Measurements from ENCODE around the gene DNM1.

Gene DNM1

DNA sequence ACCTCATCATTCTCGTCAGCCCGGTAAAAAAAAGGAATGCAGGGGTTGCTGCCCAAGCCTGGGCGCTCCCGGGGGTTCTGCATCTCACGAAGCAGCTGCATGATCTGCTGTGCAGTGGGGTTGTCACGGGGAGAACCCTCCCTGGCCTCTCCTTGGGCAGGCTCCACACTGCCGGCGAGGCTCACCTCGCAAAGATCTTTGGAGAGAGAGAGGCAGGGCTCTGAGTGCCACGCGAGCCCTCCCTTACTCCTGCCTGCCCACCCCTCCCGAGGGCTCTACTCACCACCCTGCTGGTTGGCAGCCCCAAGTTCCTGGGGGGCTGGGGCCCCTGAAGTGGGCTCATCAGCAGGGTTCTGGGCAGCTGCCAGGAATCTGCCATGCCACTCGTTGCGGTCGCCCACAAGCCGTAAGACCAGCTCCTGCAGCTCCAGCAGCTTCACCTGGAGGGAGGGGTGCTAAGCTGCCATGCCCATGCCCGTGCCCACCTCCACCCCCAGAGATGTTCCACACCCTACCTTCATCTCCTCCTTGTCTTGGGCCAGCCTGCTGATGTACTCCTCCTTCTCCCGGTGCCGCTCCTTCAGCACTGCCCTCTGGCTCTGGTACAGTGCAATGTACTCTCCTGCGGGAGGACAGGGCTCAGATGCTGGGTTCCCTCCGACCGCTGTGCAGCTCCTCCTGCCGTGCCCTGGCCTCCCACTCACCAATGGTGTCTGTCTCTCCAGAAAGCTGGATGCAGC lies 54.1 kb downstream of the DNM1 start:
- H3K9ac ChIP-seq (ENCODE audit: low read depth, low read length) = no peak overlapping the region
- H3K36me3 ChIP-seq (ENCODE audit: control insufficient read depth, insufficient read depth, low read length) = peaks cover 61% of the 10 kb centered on the region
- H3K27me3 ChIP-seq (ENCODE audit: control insufficient read depth, insufficient read depth, low read length) = no peaks in the 10 kb centered on the region
- H3K4me3 ChIP-seq (ENCODE audit: low read depth, low read length) = no peak overlapping the region
- no peaks in the 10 kb centered on the region for H3K9me3 ChIP-seq (ENCODE audit: control insufficient read depth, insufficient read depth, low read length)
- 0 out of 2 replicates have a peak, but pooled peaks cover 2% of the 10 kb centered on the region for H3K4me1 ChIP-seq (ENCODE audit: control insufficient read depth, insufficient read depth, low read length)
- no peak overlapping the region for H3K27ac ChIP-seq (ENCODE audit: low read depth, low read length)

DNA sequence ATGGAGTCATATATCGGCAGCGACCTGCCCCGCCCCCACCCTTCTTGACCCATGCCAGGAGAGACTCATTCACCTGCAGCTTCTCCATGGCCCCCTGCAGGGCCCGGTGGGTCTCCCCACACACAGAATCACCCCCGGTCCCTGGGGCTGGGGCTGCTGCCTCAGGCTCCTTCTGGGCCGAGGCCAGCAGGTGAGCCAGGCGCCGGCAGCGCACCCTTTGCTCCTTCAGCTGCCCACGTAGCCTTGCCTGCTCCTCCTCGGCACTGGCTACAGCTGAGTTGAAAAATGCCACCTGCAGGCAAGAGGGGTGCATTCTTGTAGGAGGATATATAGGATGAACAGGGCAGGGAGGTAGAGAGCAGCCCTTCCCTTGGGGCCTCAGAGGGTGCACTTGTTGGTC lies 54.7 kb downstream of the DNM1 start:
- H3K36me3 ChIP-seq (ENCODE audit: control insufficient read depth, insufficient read depth, low read length) = peaks cover 67% of the 10 kb centered on the region
- H3K27ac ChIP-seq (ENCODE audit: low read depth, low read length) = no peak overlapping the region

DNA sequence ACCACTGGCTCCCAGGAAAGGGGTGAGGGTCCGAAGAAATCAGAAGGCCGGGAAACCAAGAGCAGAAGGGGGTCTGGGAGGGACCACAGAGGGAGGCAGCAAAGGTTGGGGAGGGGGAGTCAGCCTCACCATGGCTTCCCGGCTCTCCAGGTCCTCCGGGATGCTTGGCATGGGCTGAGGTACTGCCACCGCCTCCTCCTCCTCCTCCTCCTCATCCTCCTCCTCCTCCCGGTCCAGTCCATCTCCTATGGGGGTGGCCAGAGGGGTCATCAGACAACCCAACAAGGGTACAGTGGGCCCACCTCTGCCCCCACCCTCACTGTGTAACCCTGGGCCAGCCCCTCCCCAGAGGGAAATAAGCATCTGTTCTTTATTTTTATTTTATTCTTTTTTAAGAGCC lies 55.1 kb downstream of the DNM1 start:
- no peak overlapping the region for H3K4me3 ChIP-seq (ENCODE audit: low read depth, low read length)
- 0 out of 2 replicates have a peak, but pooled peaks cover 2% of the 10 kb centered on the region for H3K4me1 ChIP-seq (ENCODE audit: control insufficient read depth, insufficient read depth, low read length)
- H3K27me3 ChIP-seq (ENCODE audit: control insufficient read depth, insufficient read depth, low read length) = no peaks in the 10 kb centered on the region
- H3K36me3 ChIP-seq (ENCODE audit: control insufficient read depth, insufficient read depth, low read length) = peaks cover 65% of the 10 kb centered on the region
- no peak overlapping the region for H3K27ac ChIP-seq (ENCODE audit: low read depth, low read length)
- no peak overlapping the region for H3K9ac ChIP-seq (ENCODE audit: low read depth, low read length)
- H3K9me3 ChIP-seq (ENCODE audit: control insufficient read depth, insufficient read depth, low read length) = no peaks in the 10 kb centered on the region

More for the DNA sequence above, 54.7 kb downstream of the DNM1 start:
- Histone ChIP-seq H3K9me3 (ENCODE audit: control insufficient read depth, insufficient read depth, low read length) (no peaks in the 10 kb centered on the region), H3K27me3 (ENCODE audit: control insufficient read depth, insufficient read depth, low read length) (no peaks in the 10 kb centered on the region), H3K9ac (ENCODE audit: low read depth, low read length) (no peak overlapping the region), H3K4me3 (ENCODE audit: low read depth, low read length) (no peak overlapping the region), H3K4me1 (ENCODE audit: control insufficient read depth, insufficient read depth, low read length) (0 out of 2 replicates have a peak, but pooled peaks cover 2% of the 10 kb centered on the region)

DNA sequence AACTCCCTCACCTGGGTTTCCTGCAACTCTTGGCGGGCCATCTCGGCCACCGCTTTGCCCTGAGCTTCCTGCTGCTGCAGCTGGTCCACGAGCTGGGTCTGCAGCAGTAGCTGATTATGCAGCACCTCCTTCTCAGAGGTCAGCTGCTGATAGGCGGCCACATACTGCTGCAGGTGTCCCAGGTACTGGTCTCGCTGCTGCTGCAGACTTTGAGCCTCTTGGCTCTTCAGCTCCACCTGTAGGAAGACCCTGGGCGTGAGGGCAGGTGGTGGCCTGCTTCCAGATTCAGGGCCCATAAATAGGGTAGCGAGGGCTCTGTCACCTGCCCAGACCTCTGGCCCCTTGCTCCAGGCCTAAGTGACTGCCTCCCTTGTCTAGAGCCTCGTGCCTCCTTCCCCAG lies 56.0 kb downstream of the DNM1 start:
- H3K9me3 ChIP-seq (ENCODE audit: control insufficient read depth, insufficient read depth, low read length) = no peaks in the 10 kb centered on the region
- no peaks in the 10 kb centered on the region for H3K27me3 ChIP-seq (ENCODE audit: control insufficient read depth, insufficient read depth, low read length)
- H3K27ac ChIP-seq (ENCODE audit: low read depth, low read length) = no peak overlapping the region
- no peak overlapping the region for H3K9ac ChIP-seq (ENCODE audit: low read depth, low read length)
- H3K4me1 ChIP-seq (ENCODE audit: control insufficient read depth, insufficient read depth, low read length) = 0 out of 2 replicates have a peak, but pooled peaks cover 2% of the 10 kb centered on the region
- peaks cover 63% of the 10 kb centered on the region for H3K36me3 ChIP-seq (ENCODE audit: control insufficient read depth, insufficient read depth, low read length)
- no peak overlapping the region for H3K4me3 ChIP-seq (ENCODE audit: low read depth, low read length)

DNA sequence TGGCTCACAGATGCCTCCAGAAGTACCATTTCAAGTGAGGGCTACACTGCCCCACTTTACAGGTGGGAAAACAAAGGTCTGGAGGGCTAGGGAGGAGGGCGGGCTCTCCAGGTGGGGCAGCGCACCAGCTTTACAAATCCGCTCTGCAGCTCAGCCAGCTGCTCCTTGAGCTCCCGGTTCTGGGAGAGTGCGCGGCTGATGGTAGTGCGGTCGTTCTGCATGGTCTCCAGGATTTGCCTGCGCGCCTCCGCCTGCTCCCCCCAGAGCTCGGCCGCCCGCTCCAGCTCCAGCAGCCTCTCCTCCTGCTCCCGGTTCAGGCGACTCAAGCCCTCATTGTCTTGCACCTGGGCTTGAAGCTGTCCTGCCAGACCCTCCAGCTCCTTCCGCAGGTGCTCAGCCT lies 57.2 kb downstream of the DNM1 start:
- Histone ChIP-seq H3K4me3 (ENCODE audit: low read depth, low read length) (no peak overlapping the region), H3K9ac (ENCODE audit: low read depth, low read length) (no peak overlapping the region), H3K27ac (ENCODE audit: low read depth, low read length) (no peak overlapping the region), H3K36me3 (ENCODE audit: control insufficient read depth, insufficient read depth, low read length) (peaks cover 72% of the 10 kb centered on the region), H3K27me3 (ENCODE audit: control insufficient read depth, insufficient read depth, low read length) (no peaks in the 10 kb centered on the region), H3K4me1 (ENCODE audit: control insufficient read depth, insufficient read depth, low read length) (no peaks in the 10 kb centered on the region), H3K9me3 (ENCODE audit: control insufficient read depth, insufficient read depth, low read length) (no peaks in the 10 kb centered on the region)

DNA sequence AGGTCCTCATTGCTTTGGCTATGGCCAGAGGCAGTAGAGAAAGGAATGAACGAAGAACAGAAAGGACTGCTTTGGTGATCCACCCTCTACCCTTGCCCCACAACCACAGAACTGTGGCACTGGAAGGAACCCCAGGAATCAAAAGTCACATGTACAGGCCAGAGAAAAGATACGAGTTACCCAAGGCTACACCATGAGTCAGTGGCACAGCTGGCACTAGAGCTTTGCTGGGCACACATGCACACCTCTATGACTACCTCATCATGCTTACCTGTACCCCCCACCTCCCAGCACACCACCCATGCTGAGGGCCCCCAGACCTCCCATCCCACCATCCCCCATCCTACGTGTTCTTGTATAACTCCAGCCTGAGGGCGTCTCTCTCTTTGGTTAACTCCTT lies 59.5 kb downstream of the DNM1 start:
- H3K9ac ChIP-seq (ENCODE audit: low read depth, low read length) = no peak overlapping the region
- no peak overlapping the region for H3K27ac ChIP-seq (ENCODE audit: low read depth, low read length)
- H3K4me1 ChIP-seq (ENCODE audit: control insufficient read depth, insufficient read depth, low read length) = no peaks in the 10 kb centered on the region
- H3K4me3 ChIP-seq (ENCODE audit: low read depth, low read length) = no peak overlapping the region
- no peaks in the 10 kb centered on the region for H3K27me3 ChIP-seq (ENCODE audit: control insufficient read depth, insufficient read depth, low read length)
- peaks cover 76% of the 10 kb centered on the region for H3K36me3 ChIP-seq (ENCODE audit: control insufficient read depth, insufficient read depth, low read length)
- H3K9me3 ChIP-seq (ENCODE audit: control insufficient read depth, insufficient read depth, low read length) = no peaks in the 10 kb centered on the region

DNA sequence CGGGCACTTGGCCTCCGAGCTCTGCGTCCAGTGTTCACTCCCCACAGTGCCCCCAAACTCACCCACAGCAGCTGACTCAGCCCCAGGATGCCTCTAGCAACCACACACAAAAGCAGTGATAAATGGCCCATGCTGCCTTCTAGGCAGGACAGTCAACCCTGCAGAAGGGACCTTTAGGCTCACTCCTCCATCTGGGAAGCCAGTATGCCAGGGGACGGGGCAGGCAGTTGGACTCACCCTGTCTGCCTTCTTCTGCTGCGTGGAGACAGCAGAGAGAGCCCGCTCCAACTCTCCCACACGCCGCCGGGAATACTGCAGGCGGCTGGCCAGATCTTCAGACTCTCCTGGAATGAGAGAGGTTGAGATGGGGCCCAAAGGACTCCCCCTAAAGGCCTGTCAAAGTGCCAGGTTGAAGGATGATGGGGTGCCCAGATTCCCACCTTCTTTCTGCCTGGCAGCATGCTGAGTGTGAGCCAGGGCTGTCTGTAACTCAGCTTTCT lies 62.2 kb downstream of the DNM1 start:
- no peak overlapping the region for H3K27ac ChIP-seq (ENCODE audit: low read depth, low read length)
- no peaks in the 10 kb centered on the region for H3K27me3 ChIP-seq (ENCODE audit: control insufficient read depth, insufficient read depth, low read length)
- no peak overlapping the region for H3K4me3 ChIP-seq (ENCODE audit: low read depth, low read length)
- no peak overlapping the region for H3K9ac ChIP-seq (ENCODE audit: low read depth, low read length)
- H3K9me3 ChIP-seq (ENCODE audit: control insufficient read depth, insufficient read depth, low read length) = no peaks in the 10 kb centered on the region
- H3K36me3 ChIP-seq (ENCODE audit: control insufficient read depth, insufficient read depth, low read length) = peaks cover 49% of the 10 kb centered on the region
- H3K4me1 ChIP-seq (ENCODE audit: control insufficient read depth, insufficient read depth, low read length) = no peaks in the 10 kb centered on the region

DNA sequence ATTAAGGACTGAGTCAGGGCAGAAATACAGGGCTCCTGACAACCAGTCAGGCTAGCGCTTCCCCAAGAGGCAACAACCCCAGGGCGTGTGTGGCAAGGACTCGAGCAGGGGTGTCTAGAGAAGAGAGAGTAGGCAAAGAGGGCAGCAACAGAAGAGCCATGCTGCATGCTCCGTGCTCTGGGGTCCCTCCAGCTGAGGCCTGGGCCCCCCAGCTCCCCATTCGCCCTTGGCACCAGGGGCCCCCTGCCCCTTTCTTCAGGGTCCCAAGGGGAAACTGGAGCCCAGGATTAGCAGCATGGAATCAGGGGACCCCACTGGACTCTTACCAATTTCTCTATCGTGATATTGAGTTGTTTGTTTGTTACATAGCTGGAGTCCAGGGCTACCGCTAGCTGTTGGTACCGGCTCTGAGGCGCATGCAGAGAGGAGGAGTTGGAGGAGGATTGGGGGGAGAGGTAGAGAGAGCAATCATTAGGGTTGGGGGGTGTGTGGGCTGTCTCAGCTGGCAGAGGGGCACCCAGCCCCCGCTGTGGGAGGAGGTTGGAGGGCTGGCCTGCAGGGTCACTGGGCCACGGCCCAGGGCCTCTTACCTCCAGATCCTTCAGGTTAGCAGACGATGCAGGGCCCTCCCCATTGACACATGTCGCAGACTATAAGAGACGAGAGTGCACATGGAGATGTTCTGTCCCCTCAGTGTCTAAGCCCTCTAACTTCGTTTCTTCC lies 63.9 kb downstream of the DNM1 start:
- no peak overlapping the region for H3K27ac ChIP-seq (ENCODE audit: low read depth, low read length)

DNA sequence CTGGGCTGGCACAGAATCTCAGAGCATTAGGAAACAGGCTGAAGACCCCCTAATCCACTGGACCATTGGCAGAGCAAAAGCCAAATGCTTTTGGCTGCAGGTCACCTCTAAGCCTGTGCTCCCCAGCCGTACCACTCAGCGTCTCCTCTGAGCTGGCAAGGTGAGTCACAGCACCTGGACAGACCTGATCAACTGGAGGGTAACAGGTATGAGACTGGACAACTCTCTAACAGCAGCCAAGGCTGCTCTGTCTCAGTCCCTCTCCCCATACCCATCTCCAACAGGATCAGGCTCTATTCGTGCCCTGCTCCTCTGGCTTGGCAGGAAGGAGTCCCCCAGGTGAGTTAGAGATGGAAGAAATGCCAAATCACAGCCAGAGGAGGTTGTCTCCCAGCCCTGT lies 67.9 kb downstream of the DNM1 start:
- no peak overlapping the region for H3K27ac ChIP-seq (ENCODE audit: low read depth, low read length)
- peaks cover 34% of the 10 kb centered on the region for H3K36me3 ChIP-seq (ENCODE audit: control insufficient read depth, insufficient read depth, low read length)
- no peak overlapping the region for H3K9ac ChIP-seq (ENCODE audit: low read depth, low read length)
- 0 out of 2 replicates have a peak, but pooled peaks cover 4% of the 10 kb centered on the region for H3K4me1 ChIP-seq (ENCODE audit: control insufficient read depth, insufficient read depth, low read length)
- no peaks in the 10 kb centered on the region for H3K9me3 ChIP-seq (ENCODE audit: control insufficient read depth, insufficient read depth, low read length)
- H3K4me3 ChIP-seq (ENCODE audit: low read depth, low read length) = no peak overlapping the region
- H3K27me3 ChIP-seq (ENCODE audit: control insufficient read depth, insufficient read depth, low read length) = no peaks in the 10 kb centered on the region

More for the DNA sequence above, 63.9 kb downstream of the DNM1 start:
- no peaks in the 10 kb centered on the region for H3K9me3 ChIP-seq (ENCODE audit: control insufficient read depth, insufficient read depth, low read length)
- H3K9ac ChIP-seq (ENCODE audit: low read depth, low read length) = no peak overlapping the region
- H3K4me1 ChIP-seq (ENCODE audit: control insufficient read depth, insufficient read depth, low read length) = no peaks in the 10 kb centered on the region
- peaks cover 42% of the 10 kb centered on the region for H3K36me3 ChIP-seq (ENCODE audit: control insufficient read depth, insufficient read depth, low read length)
- H3K4me3 ChIP-seq (ENCODE audit: low read depth, low read length) = no peak overlapping the region
- H3K27me3 ChIP-seq (ENCODE audit: control insufficient read depth, insufficient read depth, low read length) = no peaks in the 10 kb centered on the region

DNA sequence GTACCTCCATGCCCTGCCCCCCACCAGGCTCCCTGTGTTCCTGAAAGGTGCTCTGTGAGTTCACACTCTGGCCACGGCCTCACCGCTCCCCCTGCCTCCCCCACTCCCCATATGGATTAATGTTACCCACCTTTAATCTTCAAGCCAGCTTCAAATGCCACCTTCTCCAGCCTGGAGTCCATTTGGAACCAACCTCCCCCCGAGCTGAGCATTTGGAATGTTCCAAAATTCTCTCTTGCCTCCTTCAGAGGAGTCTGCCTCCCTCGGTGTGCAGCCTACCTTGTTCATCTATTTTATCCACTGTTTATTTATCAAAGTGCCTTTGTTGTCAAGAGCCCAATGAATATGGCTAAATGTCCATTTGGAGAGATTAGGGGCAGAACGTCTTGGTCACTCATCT lies 68.3 kb downstream of the DNM1 start:
- H3K36me3 ChIP-seq (ENCODE audit: control insufficient read depth, insufficient read depth, low read length) = peaks cover 33% of the 10 kb centered on the region
- H3K27ac ChIP-seq (ENCODE audit: low read depth, low read length) = no peak overlapping the region
- H3K4me1 ChIP-seq (ENCODE audit: control insufficient read depth, insufficient read depth, low read length) = 0 out of 2 replicates have a peak, but pooled peaks cover 4% of the 10 kb centered on the region

DNA sequence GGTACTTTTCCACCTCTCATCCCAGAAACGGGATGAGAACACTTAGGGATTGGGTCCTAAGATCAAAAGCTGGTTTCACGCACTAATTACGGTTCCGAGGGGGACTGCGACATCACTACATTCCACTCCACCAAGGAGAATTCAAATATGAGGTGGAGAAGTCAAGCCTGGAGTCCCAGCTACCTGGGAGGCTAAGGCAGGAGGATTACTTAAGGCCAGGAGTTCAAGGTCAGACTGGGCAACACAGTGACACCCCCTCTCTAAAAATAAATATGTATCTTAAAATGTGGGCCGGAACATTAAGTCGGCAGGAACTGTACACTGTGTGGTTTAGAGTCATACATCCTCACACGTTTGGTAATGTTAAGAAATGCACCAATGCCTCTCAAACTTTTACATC lies 71.1 kb downstream of the DNM1 start:
- H3K27me3 ChIP-seq (ENCODE audit: control insufficient read depth, insufficient read depth, low read length) = no peaks in the 10 kb centered on the region
- no peaks in the 10 kb centered on the region for H3K9me3 ChIP-seq (ENCODE audit: control insufficient read depth, insufficient read depth, low read length)
- H3K4me3 ChIP-seq (ENCODE audit: low read depth, low read length) = no peak overlapping the region
- no peak overlapping the region for H3K9ac ChIP-seq (ENCODE audit: low read depth, low read length)
- H3K36me3 ChIP-seq (ENCODE audit: control insufficient read depth, insufficient read depth, low read length) = peaks cover 21% of the 10 kb centered on the region
- no peak overlapping the region for H3K27ac ChIP-seq (ENCODE audit: low read depth, low read length)
- H3K4me1 ChIP-seq (ENCODE audit: control insufficient read depth, insufficient read depth, low read length) = 0 out of 2 replicates have a peak, but pooled peaks cover 4% of the 10 kb centered on the region

More for the DNA sequence above, 68.3 kb downstream of the DNM1 start:
- Histone ChIP-seq H3K9me3 (ENCODE audit: control insufficient read depth, insufficient read depth, low read length) (no peaks in the 10 kb centered on the region), H3K9ac (ENCODE audit: low read depth, low read length) (no peak overlapping the region), H3K4me3 (ENCODE audit: low read depth, low read length) (no peak overlapping the region), H3K27me3 (ENCODE audit: control insufficient read depth, insufficient read depth, low read length) (no peaks in the 10 kb centered on the region)

Measured in HUES48 (cell line).